ENCODE results near the gene GOLGA8N.

GOLGA8N gene

DNA sequence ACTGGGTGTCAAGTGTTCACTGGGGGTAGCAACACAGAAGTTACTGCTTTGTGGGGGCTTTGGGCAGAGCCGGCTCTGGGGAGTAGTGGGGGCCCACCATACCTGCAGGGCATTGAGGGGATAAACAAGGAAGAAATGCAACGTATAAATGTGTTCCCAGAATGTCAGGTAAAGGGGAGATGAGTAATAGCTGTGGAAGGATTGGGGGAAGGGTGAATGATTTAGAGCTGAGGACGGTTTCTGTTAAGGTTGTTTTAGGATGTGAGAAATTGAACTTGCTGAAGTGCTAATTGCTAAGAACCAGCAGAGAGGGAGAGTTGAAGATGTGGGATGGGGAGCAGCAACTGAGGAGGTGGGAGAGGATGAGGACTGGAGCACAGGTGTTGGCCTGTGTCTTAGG lies 58.9 kb downstream of the GOLGA8N start:
- DNase-seq, result no peak

DNA sequence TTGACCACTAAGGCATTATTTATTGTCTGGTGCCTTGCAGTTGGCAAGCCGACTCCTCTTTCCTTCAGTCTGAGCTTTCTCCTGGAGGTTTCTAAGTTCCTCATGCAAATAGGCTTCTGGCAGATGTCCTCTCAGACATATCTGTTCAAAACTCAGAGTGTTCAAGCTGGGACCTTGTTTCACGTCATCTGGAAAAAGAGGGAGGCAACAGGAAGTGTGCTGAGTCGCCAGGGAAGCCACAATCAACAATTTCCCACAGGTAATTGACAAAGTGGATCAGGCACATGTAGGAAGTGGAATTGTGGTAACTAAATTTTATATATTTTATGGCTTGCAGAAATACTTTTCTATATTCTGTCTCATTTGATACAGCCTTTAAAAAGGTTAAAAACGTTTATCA lies 62.8 kb downstream of the GOLGA8N start:
- DNase-seq, result no peak

DNA sequence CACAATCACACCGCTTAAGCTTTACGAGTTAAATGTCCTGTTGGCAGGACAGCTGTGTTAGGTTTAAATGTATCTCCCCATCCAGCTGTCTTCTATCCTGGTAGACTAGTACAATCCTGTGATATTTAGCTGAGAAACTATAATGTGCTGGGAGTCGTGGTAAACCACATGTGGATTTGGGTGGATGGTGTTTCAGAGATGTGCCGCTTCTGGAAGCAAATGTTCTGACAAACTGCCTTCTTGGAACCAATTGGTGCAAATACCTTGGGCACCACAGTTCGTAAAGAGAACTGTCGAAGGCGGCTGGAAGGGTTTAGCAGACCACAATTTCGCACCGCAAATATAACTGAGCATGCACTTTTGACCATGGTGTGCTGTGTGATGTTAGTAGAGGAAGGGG lies 63.2 kb downstream of the GOLGA8N start:
- no peak for DNase-seq
